Measurements from ENCODE around the gene DOK6.

Gene DOK6

GRCh38 chr18:69538849-69539248, 138.2 kb downstream of the DOK6 start:
- DNase-seq (ENCODE audit: low read depth in 2 of 2): peak in 1 of 2 experiments; percentile 12

GRCh38 chr18:69539404-69539803, 138.7 kb downstream of the DOK6 start:
- no peak for DNase-seq (ENCODE audit: low read depth in 2 of 2)

DNA sequence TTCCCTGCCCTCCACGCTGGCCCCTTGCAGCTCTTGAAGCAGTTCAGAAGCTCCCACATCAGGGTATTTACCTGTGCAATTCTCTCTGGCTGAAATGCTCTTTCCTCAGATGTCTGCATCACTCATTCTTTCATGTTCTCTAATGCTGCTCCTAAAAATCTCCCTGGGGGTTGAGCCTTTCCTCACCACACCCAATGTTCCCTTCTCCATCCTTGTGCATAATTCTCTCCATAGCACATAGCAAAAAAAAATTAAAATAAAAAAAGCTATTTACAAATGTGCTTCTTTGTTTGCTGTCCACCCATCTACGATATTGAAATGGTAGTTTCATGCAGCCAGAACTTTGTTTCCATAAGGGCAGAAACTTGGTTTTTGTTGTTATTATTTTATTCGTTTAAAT, 155.5 kb downstream of the DOK6 start:
- no peak for DNase-seq (ENCODE audit: low read depth in 2 of 2)

DNA sequence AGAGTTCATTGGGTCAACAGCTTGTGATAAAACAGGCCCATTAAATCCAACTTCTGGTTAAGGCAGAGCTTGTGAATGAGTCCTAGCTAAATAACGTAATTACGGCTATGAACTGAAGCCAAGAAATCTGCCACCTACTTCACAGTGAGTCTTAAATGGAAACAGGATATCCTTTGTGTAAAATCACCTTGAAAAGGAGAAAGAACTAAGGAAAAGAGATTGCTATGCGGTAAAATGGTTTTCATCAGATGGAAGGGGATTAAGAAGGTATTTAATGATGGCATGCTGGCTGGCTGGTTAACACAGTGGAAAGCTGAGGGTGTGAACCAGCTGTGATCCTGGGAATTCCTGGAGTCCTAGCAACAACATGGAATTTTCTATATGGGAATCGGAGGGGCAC, 156.6 kb downstream of the DOK6 start:
- DNase-seq (ENCODE audit: low read depth in 2 of 2): no peak

- no peak for DNase-seq (ENCODE audit: low read depth in 2 of 2)
Observed at GRCh38 chr18:69558052-69558451, 157.4 kb downstream of the DOK6 start.

DNA sequence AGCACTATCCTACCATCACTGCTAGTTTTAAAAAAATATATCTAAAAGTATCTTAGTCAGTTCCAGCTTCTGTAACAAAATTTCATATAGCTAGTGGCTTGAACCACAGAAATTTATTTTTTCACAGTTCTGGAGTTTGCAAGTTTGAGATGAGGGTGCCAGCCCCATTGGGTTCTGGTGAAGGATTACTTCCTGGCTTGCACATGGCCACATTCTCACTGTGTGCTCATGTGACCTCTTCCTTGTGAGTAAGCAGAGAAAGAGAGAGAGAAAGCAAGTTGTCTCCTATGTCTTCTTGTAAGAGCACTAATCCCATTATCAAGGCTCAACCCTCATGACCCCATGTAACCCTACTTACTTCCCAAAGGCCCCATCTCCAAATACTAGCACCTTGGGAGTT, 158.9 kb downstream of the DOK6 start:
- no peak for DNase-seq (ENCODE audit: low read depth in 2 of 2)

DNA sequence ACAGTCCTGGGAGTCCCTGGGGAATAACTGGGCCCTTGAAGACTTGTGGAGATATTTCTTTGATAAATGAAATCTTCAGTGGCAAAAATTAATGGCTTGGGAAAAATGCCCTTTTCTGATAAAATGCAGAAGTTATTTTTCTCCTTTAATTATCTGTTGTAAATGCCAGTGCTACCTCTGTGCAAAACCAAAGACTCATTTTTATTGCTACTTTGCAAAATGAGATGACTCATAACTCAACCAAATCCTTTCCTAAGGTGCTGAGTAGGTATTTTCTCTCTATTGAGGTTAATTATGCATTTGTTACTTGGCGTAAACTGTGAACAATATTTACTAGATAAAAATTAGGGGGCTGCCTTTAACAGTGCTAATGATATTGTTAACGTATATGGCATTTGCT, 163.9 kb downstream of the DOK6 start:
- DNase-seq (ENCODE audit: low read depth in 2 of 2): no peak

DNA sequence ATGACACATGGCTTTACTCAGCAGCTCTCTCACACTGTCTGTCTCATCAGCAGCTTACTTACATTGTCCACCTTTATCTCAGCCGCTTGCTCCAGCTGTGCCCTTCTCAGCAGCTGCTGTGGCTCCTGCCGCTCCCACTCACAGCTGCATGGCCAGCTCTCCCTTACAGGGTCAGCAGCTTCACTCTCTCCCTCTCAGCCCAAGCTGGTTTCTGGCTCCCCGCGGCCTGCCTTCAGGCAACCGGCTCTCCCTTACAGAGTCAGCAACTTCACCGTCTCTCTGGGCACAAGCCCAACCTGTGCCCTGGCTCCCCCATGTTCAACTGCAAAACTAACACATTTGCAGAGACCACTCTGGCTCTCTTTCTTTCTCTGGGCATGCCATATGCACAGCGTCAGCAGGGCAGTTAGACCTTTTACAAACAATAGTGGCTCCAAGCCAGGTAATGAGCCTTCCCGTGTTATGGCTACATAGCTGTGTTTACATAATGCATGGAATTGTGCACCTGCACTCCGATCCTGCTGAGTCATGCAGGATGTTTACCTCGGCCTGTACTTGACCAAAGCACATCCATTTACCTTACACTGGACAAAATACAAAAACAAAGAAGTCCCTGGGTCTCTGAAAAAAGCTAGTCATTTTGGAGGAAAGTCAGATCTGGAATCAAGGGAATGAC, 167.3 kb downstream of the DOK6 start:
- DNase-seq (ENCODE audit: low read depth in 2 of 2): no peak

DNA sequence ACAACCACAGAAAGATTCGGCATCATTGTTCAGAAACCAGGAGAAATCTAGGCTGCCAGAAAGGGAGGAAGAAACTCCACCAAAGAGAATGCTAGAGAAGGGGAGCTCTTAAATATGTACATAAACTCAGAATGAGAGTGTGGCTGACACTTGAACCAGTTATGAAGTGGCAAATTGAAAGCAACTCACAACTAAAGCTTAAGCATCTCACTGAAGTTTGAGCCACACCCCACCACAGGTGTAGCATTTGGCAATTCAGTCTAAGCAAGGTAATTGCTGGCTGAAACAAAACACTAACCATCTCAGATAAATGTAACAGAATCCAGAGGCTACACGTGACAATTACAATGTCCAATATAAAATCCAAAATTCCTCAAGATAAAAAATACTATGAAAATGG, 168.4 kb downstream of the DOK6 start:
- DNase-seq (ENCODE audit: low read depth in 2 of 2): no peak

GRCh38 chr18:69574401-69574800, 173.7 kb downstream of the DOK6 start:
- DNase-seq (ENCODE audit: low read depth in 2 of 2): no peak

GRCh38 chr18:69580107-69580506, 179.4 kb downstream of the DOK6 start:
- no peak for DNase-seq (ENCODE audit: low read depth in 2 of 2)

DNA sequence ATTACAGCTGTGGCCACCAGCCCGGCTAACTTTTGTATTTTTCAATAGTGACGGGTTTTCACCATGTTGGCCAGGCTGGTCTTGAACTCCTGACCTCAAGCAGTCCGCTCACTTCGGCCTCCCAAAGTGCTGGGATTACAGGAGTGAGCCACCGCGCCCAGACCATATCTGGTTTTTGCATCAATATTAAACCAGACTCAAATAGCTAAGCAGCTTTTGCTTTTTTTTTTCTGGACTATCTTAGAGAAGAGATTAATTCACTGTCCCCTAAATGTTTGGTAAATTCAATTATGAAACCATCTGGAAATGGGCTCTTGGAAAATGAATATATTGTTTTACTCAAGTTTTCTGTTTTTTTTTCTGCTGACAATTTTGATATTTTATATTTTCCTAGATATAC, 183.7 kb downstream of the DOK6 start:
- DNase-seq (ENCODE audit: low read depth in 2 of 2): no peak

DNA sequence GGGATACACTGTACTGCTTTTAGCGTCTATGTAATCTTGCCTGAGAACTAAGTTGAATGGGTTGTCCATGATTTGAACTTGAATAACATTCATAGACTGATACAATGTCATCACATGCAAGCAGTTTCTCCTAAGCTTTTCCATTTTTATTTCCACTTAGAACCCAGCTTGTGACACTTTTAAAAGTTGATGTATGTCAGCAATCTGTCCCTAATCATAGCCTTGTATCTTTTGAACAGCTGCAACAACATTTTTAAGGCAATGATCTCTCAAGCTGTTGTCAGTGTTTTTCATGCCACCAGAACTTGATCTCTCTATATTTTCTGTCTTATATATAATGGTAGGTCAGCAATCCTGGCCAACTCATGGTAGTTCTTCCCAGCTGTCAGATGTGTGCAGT, 185.0 kb downstream of the DOK6 start:
- no peak for DNase-seq (ENCODE audit: low read depth in 2 of 2)

DNA sequence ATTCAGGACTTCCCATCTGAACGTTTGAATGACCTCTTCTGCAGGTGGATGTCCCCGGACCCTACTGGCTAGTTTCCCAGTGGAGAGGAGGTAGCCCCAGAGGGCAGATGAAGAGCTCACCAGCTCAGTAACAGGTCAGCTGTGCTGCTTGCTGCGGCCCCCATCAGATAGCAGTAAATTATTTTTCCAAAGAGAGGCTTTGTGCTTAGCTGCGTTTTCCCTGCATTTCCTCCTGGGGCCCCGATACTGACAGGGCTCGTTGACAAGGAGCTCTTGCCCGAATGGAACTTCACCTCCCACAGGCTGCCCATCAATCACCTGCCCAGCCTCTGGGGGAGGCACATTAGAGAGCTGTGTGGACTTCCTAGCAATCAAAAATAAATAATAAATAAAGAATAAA, 185.8 kb downstream of the DOK6 start:
- DNase-seq (ENCODE audit: low read depth in 2 of 2): no peak

- no peak for DNase-seq (ENCODE audit: low read depth in 2 of 2)
Observed at GRCh38 chr18:69588301-69588700, 187.6 kb downstream of the DOK6 start.

DNA sequence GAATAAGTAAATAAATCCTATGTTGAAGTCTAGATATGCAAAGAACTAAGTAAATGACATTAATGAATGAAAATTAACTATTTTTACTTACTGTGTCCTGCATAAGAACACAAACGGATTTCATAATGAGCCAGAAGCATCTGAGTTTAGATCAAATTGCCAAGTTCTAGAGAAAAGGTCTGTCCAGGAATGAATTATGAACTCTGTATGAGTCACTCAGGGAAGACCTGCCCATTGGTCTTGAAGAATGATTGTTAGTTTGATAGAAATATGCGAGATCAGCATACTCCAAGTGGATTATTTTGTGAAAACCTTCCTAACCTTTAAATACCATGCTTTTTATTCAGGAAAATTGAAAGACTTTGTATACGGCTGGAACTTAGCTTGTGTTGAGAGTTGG, 189.5 kb downstream of the DOK6 start:
- no peak for DNase-seq (ENCODE audit: low read depth in 2 of 2)

- DNase-seq (ENCODE audit: low read depth in 2 of 2): no peak
Observed at GRCh38 chr18:69596345-69596744, 195.7 kb downstream of the DOK6 start.

- no peak for DNase-seq (ENCODE audit: low read depth in 2 of 2)
Observed at GRCh38 chr18:69597561-69597960, 196.9 kb downstream of the DOK6 start.

DNA sequence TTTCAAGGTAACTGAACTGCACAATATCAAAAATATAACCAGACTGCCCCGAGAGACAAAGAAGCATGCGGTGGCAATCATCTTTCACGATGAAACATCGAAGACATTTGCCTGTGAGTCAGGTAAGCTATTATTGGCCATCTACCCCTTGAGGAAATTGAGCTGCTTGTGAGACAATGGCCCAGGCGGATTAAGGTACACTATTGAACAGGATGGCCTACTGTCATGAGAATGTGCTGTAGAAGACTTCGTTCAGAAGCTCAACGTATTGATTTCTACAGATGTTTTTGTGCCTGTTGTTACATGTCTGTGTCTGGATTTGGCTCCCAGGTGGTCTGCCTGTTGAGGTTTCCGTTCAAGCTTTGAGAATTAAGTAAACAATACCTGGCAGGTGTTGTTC, 198.7 kb downstream of the DOK6 start:
- no peak for DNase-seq (ENCODE audit: low read depth in 2 of 2)

GRCh38 chr18:69612242-69612641, 211.6 kb downstream of the DOK6 start:
- DNase-seq (ENCODE audit: low read depth in 2 of 2): no peak

DNA sequence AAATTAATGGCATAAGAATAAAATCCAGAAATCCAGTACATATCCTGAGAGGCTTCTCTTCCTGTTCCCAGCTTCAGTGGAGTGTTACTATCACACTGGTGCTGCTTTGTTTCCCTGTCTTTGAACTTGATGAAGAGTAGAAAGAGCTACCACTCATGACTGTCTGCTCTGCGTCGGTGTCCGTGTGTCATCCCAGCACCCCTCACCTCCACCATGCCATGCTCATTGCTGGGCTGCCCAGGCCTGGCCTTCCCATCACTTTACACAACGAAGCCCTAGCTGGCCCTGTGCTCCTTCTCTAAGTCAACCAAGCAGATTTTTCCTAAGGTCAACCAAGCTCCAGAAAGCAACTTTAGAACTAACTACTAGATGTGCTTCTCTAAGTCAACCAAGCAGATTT, 215.4 kb downstream of the DOK6 start:
- no peak for DNase-seq (ENCODE audit: low read depth in 2 of 2)

- DNase-seq (ENCODE audit: low read depth in 2 of 2): no peak
Observed at GRCh38 chr18:69617408-69617807, 216.7 kb downstream of the DOK6 start.

GRCh38 chr18:69617888-69618287, 217.2 kb downstream of the DOK6 start:
- DNase-seq (ENCODE audit: low read depth in 2 of 2): peak; percentile 57 to 62

- no peak for DNase-seq (ENCODE audit: low read depth in 2 of 2)
Observed at GRCh38 chr18:69622184-69622583, 221.5 kb downstream of the DOK6 start.

Measured in fibroblast of skin of left biceps (primary cell).